Eye (tissue), 1 donor: Measurements from ENCODE around the gene INSYN1.
A peak's percentile ranks its signal among the peaks of the same experiment; 100 is the strongest.
"Not testable (repeated sequence)": the region's sequence is repeated elsewhere in the genome, so short reads cannot be mapped to it uniquely, and the experiment has no call there.

ENCODE experiments used
- DNase-seq: peaks from one replicate; pipeline ENCODE4 v3.0.0-alpha.2; 2015

The INSYN1 gene

DNA sequence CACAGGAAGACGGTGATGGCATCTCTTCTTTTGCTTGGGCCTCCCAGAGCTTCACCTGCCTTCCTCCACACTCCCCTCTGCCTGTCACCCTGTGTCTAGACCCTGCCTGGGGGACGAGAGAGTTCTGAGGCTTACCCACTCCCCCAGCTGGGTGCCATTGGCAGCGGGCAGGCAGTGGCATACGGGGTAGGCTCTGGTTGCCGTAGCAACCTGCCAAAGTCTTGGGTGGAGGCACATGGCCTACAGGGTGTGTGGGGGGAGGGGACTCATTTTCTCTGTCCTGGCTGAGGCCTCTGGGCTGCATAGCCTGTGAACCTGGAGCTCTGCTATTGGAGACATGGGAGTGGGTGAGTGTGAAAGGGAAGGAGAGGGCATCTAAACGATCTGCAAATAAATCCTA, 4.4 kb downstream of the INSYN1 start:
- DNase-seq = no peak

DNA sequence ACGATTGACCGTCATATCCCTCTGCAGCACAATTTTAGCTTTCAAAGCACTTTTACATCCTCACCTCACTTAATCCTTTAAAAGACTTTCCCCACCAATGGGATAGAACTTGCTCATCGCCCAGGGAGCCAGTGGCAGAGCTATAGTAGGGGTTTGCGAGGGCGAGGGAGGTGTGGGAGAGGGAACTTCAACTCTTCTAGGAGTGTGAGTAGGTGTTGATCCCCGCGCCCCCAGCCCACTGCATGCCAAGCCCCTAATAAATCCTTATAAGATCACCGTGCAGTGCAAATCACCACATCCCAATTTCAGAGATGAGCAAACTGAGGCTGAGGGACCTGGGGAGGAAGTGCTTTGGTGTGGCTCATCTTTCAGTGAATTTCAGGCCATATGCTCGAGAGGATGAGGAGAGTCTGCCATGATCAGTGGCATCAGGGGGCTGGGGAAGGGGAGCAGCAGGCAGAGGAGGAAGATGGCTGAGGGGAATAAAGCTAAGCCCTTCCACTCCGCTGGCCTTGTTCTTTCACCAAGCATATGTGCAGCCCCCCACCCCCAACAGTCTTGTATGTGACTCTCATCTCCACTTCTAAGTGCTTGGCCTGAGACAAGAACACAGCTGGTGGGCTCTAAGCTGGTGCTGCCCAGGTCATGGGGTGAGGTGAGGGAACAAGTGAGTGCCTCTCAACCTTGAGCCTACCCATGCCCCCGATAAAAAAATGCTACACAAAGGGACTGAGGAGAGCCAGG, 5.1 kb downstream of the INSYN1 start:
- DNase-seq = peak; percentile 79

DNA sequence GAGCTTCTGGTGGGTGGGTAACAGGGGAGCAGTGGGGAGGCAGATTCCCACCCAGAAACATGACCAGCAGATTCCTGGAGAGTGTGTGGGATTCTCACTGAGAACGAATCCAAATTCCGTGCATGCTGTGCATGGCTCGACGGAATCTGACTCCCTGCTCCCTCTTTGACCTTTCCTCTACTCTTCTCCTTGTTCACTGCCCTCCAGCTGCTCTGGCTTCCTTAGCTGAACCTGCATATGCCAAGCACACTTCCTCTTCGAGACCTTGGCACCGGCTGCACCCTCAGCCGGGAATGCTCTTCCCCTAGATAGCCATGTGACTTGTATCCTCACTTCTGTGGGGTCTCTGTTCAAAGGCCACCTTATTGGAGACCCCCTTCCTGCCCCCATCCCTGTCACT, 6.3 kb downstream of the INSYN1 start:
- no peak for DNase-seq

GRCh38 chr15:73746261-73746660, 6.9 kb downstream of the INSYN1 start:
- peak; percentile 45 for DNase-seq

- DNase-seq = no peak
Measured at GRCh38 chr15:73745073-73745472, 8.1 kb downstream of the INSYN1 start.

DNA sequence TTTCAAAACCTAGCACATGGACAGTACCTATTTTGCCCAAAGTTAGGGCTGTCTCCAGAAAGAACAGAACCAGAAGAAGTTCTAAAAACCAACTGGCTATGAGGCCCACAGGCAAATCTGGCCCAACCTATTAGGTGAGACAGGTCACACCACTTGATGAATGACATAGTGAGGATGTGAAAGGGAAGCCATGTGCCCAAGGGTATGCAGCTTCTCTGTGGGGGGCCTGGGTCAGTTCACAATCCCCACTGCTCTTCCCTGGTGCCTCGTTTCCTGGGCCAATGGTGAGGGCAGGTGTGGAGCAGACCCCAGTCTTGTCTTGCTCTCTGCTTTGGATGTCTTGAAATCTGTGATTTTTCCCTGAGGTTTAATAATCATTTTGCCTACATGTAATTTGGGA, 8.9 kb downstream of the INSYN1 start:
- no peak for DNase-seq

GRCh38 chr15:73741321-73741836, 11.8 kb downstream of the INSYN1 start:
- DNase-seq = no peak

DNA sequence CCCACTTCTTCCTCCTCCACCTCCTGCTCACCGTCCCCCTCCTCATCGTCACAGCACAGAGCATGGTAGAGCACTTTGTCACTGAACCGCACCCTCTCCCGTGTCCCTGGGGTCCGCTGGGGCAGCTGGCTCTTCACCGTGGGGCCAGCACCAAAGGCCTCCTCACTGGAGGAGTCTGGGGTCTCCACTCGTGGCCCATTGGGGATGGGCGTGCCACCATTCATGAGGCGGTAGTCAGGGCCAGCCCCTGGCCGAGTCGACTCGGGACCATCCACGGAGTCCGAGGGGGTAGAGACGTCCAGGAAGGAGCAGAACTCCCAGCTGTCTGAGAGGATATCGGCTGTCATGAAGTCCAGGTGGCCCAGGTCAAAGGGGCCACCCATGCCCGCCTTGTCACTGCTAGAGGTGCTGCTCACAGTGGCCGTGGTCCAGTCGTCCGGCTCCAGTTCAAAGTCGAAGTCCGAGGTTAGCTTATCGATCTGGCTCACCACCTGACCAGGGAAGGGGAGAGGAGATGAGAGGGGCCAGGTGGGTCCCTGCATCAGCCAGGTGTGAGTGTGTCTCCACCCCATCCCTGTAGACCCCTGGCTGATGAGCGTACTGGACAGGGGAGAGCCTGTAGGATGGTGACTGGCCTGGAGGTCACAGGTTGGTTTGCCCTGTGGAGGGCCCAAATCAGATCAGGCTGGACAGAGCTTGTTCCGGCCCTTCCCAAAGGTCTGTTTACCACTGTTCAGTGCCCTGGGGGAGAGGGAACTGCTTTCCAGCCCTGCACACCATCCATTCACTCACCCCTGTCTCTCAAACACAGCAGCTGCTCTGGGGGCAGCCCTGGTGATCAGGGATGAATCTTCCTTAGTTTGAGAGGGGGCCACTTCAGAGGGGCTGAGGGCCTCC, 12.8 kb downstream of the INSYN1 start:
- DNase-seq = no peak

- DNase-seq = no peak
Measured at GRCh38 chr15:73737535-73737934, 15.6 kb downstream of the INSYN1 start.

DNA sequence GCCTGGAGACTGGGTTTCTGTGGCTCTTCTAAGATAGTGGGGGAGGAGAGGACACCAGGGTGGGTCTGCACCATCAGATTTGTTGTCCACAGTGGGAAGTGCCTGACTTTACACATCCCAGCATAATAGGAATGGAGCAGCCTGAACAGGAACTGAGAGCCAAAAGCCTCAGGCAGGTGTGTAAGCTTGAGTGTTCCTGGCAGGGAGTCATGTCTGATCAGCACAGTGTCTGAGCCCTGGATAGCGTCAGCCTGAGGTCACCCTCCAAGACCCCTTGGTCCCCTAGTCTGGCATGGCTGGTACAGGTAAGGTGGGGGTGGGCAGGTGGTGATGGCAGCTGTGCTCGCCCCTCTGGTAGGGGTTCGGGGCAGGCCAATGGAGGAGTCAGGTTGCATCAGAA, 20.2 kb downstream of the INSYN1 start:
- no peak for DNase-seq

- not testable (repeated sequence) for DNase-seq
Measured at GRCh38 chr15:73732051-73732450, 21.1 kb downstream of the INSYN1 start.

DNA sequence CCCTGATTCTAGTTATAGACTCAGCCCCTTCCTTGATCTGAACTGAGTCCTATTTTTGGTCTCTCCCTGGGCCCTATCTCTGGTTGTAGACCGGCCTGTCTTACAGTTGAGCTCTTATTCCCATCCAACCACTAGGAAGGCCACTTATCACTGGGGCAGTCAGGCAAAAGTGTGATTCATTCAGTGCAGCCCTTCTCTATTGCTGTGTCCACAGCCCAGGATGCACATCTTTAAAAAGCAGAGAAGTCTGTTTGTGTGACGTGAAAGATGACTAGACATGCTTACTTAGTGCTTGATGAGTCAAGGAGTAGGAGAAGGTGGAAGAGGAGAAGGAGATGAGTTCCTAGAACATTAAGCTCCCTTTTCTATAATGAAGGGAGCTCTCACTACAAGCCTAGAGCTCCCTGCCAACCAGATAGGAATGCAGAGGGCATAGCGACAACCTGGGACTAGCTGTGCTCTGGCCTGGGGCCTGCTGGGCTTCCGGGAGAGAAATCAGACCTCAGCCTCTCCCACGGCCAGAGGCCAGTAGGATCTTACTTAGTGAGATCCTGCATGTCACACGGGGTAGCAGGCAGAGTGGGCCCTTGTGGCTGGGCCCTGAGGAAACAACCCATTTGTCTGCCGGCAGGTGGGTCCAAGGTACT, 25.7 kb downstream of the INSYN1 start:
- no peak for DNase-seq

DNA sequence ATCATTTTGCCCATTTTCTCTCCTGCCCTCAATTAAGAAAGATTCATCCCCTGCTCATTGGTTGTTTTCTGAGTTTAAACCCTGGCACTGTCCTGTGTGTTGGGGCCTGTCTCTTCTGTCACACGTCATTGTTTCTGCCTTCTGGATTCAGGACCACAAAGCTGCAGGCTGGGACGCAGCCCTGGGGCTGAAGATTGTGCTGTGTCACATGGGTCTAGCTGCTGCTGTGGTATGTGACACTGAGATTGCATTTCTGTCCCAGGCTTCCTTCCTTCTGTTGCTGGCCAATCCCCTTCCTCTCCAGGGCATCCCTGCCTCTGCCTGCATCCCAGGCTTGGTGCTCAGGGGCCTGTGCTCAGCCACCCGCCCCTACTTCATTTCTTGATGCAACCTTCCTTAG, 28.9 kb downstream of the INSYN1 start:
- DNase-seq = peak; percentile 45

GRCh38 chr15:73723191-73723590, 30.0 kb downstream of the INSYN1 start:
- peak; percentile 45 for DNase-seq

GRCh38 chr15:73722425-73722824, 30.7 kb downstream of the INSYN1 start:
- no peak for DNase-seq

- no peak for DNase-seq
Measured at GRCh38 chr15:73718694-73719093, 34.5 kb downstream of the INSYN1 start.

DNA sequence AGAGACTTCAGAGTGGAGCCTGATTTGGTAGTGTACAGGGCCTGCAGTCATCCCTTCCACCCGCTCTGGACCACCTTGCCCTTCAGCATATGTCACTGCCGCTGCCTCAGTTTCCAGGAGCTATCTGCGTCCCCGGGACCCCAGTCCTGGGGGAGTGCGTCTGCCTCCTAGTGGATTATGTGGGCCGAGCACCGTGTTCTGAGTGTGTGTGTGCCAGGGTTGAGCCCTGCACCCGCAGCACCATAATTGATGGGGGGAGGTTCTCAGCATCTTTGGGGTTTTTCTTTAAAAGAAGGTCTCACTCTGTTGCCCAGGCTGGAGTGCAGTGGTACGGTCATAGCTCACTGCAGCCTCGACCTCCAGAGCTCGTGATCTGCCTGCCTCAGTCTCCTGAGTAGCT, 35.3 kb downstream of the INSYN1 start:
- no peak for DNase-seq

- DNase-seq = no peak
Measured at GRCh38 chr15:73717206-73717605, 35.9 kb downstream of the INSYN1 start.

DNA sequence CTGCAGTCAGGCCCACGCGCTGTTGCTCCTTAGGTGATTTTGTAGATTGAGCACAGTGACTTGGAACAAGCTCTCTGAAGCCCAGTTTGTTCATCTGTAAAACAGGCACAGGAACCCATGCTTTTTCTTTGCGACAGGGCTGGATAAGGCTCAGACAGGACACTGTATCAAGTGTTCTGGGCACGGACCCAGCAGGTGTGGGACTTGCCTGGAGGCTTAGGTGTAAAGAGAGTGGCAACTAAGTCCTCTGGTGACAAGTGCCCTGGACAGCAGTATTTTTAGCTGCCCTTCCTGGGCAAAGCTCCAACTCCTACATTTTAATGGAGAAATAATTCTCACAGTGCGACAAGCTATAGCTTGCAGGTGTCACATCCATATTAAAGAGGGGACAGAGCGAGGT, 36.7 kb downstream of the INSYN1 start:
- no peak for DNase-seq

DNA sequence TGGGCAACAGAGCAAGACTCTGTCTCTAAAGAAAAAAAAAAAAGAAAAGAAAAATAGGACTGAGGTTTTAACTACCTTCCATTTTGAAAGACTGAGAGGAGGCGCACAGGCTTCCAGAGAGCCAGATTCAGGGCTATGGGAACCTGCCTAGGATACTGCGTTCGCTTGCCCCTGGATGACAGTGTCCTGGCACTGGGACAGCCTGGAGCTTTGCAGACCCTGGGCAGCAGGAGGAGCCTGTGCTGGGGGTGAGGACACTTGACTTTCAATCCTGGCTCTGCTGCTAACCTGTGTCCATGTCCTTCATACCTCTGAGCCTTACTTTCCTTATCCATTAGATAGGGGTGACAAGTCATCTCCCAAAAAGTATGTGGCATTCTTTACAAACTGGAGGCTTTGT, 37.7 kb downstream of the INSYN1 start:
- DNase-seq = no peak

GRCh38 chr15:73714695-73715301, 38.4 kb downstream of the INSYN1 start:
- DNase-seq = no peak

GRCh38 chr15:73712107-73712506, 41.0 kb downstream of the INSYN1 start:
- DNase-seq = no peak

- no peak for DNase-seq
Measured at GRCh38 chr15:73711526-73711925, 41.6 kb downstream of the INSYN1 start.
